CD4-positive, alpha-beta T cell (primary cell): ENCODE results near the gene MYOZ1. TPM values are rescaled to one million over a fixed set of nuclear protein-coding genes. Genes with fewer than 3 reads are reported as not detected.

ENCODE experiments used
- ATAC-seq: fragments of 200-7000 bp; cut with Tn5 transposase; one replicate; pipeline ENCODE4 v1.10.0; 2022; ENCODE audit warnings: mild to moderate bottlenecking; ENCODE audit not compliant: poor library complexity
- CTCF ChIA-PET: fragments of 350-600 bp; sonication (Branson Sonifier 250); formaldehyde crosslinking; loops from one replicate; lab custom pipeline; 2021; ENCODE audit warnings: antibody characterized with exemption, inconsistent platforms; lab: Charles Lee
- POLR2A ChIA-PET: fragments of 350-600 bp; sonication (Branson Sonifier 250); formaldehyde crosslinking; loops from one replicate; lab custom pipeline; 2021; ENCODE audit warnings: antibody characterized with exemption, inconsistent platforms; lab: Charles Lee
- DNase-seq, 14 experiments: peaks; one replicate each; pipeline ENCODE4 v3.0.0-alpha.2; 2013 to 2020; ENCODE audit warnings: mixed read lengths in 2 of 14
- H3K27ac ChIP-seq, 2 donors: one replicate each; pipeline versions ENCODE4 v1.5.1 to v1.7.0; 2013; ENCODE audit warnings: low read length in 2 of 2, low read depth in 1 of 2, mild to moderate bottlenecking in 1 of 2
- H3K27me3 ChIP-seq, 2 experiments: 1 replicate in 1 of 2; 2 replicates in 1 of 2; pipeline versions ENCODE4 v1.6.1 to v1.7.0; 2013; ENCODE audit warnings: low read length in 2 of 2, control low read depth in 1 of 2, mild to moderate bottlenecking in 1 of 2, moderate library complexity in 1 of 2; ENCODE audit not compliant: insufficient read depth in 2 of 2, control insufficient read depth in 1 of 2
- H3K36me3 ChIP-seq: one replicate; pipeline ENCODE4 v1.6.1; 2013; ENCODE audit warnings: low read length, control low read depth; ENCODE audit not compliant: insufficient read depth
- H3K4me1 ChIP-seq: one replicate; pipeline ENCODE4 v1.6.1; 2013; ENCODE audit warnings: low read length, control low read depth; ENCODE audit not compliant: insufficient read depth
- H3K4me3 ChIP-seq: one replicate; pipeline ENCODE4 v1.5.1; 2013; ENCODE audit warnings: mild to moderate bottlenecking, low read length, moderate library complexity
- H3K9me3 ChIP-seq, 2 experiments: 1 replicate in 1 of 2; 2 replicates in 1 of 2; pipeline versions ENCODE4 v1.6.1 to v1.7.0; 2013; ENCODE audit warnings: low read length in 2 of 2, mild to moderate bottlenecking in 2 of 2, control low read depth in 1 of 2, moderate library complexity in 1 of 2; ENCODE audit not compliant: control insufficient read depth in 1 of 2, insufficient read depth in 1 of 2
- H3K27ac Mint-ChIP-seq: one replicate; pipeline ENCODE4 v1.8.0; 2020; ENCODE audit warnings: mixed read lengths
- H3K27me3 Mint-ChIP-seq: one replicate; pipeline ENCODE4 v1.8.0; 2021; ENCODE audit warnings: mixed read lengths
- H3K36me3 Mint-ChIP-seq: one replicate; pipeline ENCODE4 v1.8.0; 2021; ENCODE audit warnings: low read depth, mixed read lengths
- H3K4me1 Mint-ChIP-seq: one replicate; pipeline ENCODE4 v1.8.0; 2021; ENCODE audit warnings: low read depth, mixed read lengths
- H3K4me3 Mint-ChIP-seq: one replicate; pipeline ENCODE4 v1.8.0; 2020; ENCODE audit warnings: mild to moderate bottlenecking, mixed read lengths
- H3K9me3 Mint-ChIP-seq: one replicate; pipeline ENCODE4 v1.8.0; 2020; ENCODE audit warnings: mixed read lengths
- CTCF ChIP-seq: fragments of 200-600 bp; IDR thresholded peaks from one replicate; pipeline ENCODE4 v1.8.0; 2022; ENCODE audit warnings: antibody characterized with exemption, mild to moderate bottlenecking
- intact Hi-C, 2 experiments: fragments of 100-400 bp; cut with DNase I in 1 of 2; cut with micrococcal nuclease in 1 of 2; formaldehyde crosslinking; loops; one replicate each; pipeline versions ENCODE4 v1.15.1 to v1.9.0; 2023 to 2025; cut with DNase I, micrococcal nuclease
- total RNA-seq, 174 experiments: library from RNA in 2 of 174; stranded (reverse) in 2 of 174; gene quantifications; one replicate each; pipeline ENCODE4 v1.2.3 and lab custom pipeline; 2021 to 2026

Gene MYOZ1
- total RNA-seq, 2 experiments from 2014 or later = not detected

- Mint-ChIP-seq H3K9me3 (no peaks in the 10 kb centered on the region), H3K27me3 (peaks cover 7% of the 10 kb centered on the region), H3K36me3 (no peaks in the 10 kb centered on the region), H3K4me1 (peaks cover 2% of the 10 kb centered on the region), H3K27ac (no peak overlapping the region), H3K4me3 (peak overlapping the region; percentile 45)
- ChIA-PET CTCF (no interaction called here), POLR2A (no interaction called here)
- Histone ChIP-seq H3K27ac (no peak overlapping the region), H3K27me3 (peaks cover 0 to 2% of the 10 kb centered on the region in 2 experiments), H3K36me3 (no peaks in the 10 kb centered on the region), H3K9me3 (peaks cover 0 to 6% of the 10 kb centered on the region in 2 experiments), H3K4me3 (no peak overlapping the region), H3K4me1 (peaks cover 12% of the 10 kb centered on the region)
- intact Hi-C loops = no loop called here
- TF ChIP-seq CTCF = no peak
- DNase-seq (no peak), ATAC-seq (no peak)
Observed at GRCh38 chr10:73648975-73649829, 7.9 kb upstream of the MYOZ1 start.

- Histone ChIP-seq H3K27me3 (peaks cover 0 to 2% of the 10 kb centered on the region in 2 experiments), H3K4me1 (peaks cover 23% of the 10 kb centered on the region), H3K36me3 (no peaks in the 10 kb centered on the region), H3K9me3 (peaks cover 0 to 6% of the 10 kb centered on the region in 2 experiments), H3K27ac (no peak overlapping the region), H3K4me3 (peak overlapping the region; percentile 58)
- no peak overlapping the region for H3K27ac Mint-ChIP-seq
- TF ChIP-seq CTCF = no peak
- ChIA-PET POLR2A (interaction anchor here (1.1 to 2.4 kb wide), 2 partner anchors 119 to 152 kb away, joined by 3 to 7 read pairs; partner anchors contain the start of gene PPP3CB), CTCF (no interaction called here)
- peak overlapping the region; percentile 74 for H3K4me3 Mint-ChIP-seq
- H3K4me1 Mint-ChIP-seq = peaks cover 5% of the 10 kb centered on the region
- H3K36me3 Mint-ChIP-seq = no peaks in the 10 kb centered on the region
- intact Hi-C loops = no loop called here
- no peak for DNase-seq
- no peaks in the 10 kb centered on the region for H3K9me3 Mint-ChIP-seq
- ATAC-seq = no peak
- H3K27me3 Mint-ChIP-seq = peaks cover 10% of the 10 kb centered on the region
Observed at GRCh38 chr10:73647875-73648651, 6.8 kb upstream of the MYOZ1 start.

GRCh38 chr10:73647211-73647874 lies 6.1 kb upstream of the MYOZ1 start:
- Mint-ChIP-seq H3K4me3 (peak overlapping the region; percentile 74), H3K4me1 (peaks cover 5% of the 10 kb centered on the region), H3K27me3 (peaks cover 10% of the 10 kb centered on the region), H3K36me3 (no peaks in the 10 kb centered on the region), H3K27ac (no peak overlapping the region), H3K9me3 (no peaks in the 10 kb centered on the region)
- peaks cover 0 to 2% of the 10 kb centered on the region in 2 experiments for H3K27me3 ChIP-seq
- peaks cover 0 to 6% of the 10 kb centered on the region in 2 experiments for H3K9me3 ChIP-seq
- peaks cover 23% of the 10 kb centered on the region for H3K4me1 ChIP-seq
- ChIA-PET CTCF (no interaction called here), POLR2A (interaction anchor here (1.1 to 2.4 kb wide), 2 partner anchors 118 to 152 kb away, joined by 3 to 7 read pairs; partner anchors contain the start of gene PPP3CB)
- DNase-seq (peak in 6 of 14 experiments; percentile 5 to 45 (median 24)), ATAC-seq (peak; percentile 39)
- H3K4me3 ChIP-seq = peak overlapping the region; percentile 58
- intact Hi-C loops = no loop called here
- no peak for TF ChIP-seq CTCF
- H3K27ac ChIP-seq = no peak overlapping the region
- no peaks in the 10 kb centered on the region for H3K36me3 ChIP-seq
